Measurements from ENCODE around the gene RTF2.

RTF2 gene

GRCh38 chr20:56468316-56469076 lies at the start of gene RTF2:
TSS of gene RTF2 (plus strand) at chr20:56468627. CDS start at chr20:56468698, 71 bp downstream.
- H3K4me1 ChIP-seq (ENCODE audit: insufficient read depth, low read length): peaks cover 25% of the 10 kb centered on the region
- H3K36me3 ChIP-seq (ENCODE audit: insufficient read depth, low read length): peaks cover 6% of the 10 kb centered on the region
- H3K4me3 ChIP-seq (ENCODE audit: low read depth in 1 of 2, low read length in 2 of 2): peak within 1 kb of the TSS; percentile 75 to 99
- H3K27ac ChIP-seq (ENCODE audit: low read depth, low read length): peak within 1 kb of the TSS; percentile 90
- H3K9ac ChIP-seq (ENCODE audit: low read length): peak within 1 kb of the TSS; percentile 96
- no peaks in the 10 kb centered on the region for H3K27me3 ChIP-seq (ENCODE audit: control insufficient read depth in 1 of 2, insufficient read depth in 2 of 2, low read length in 2 of 2)
- no peaks in the 10 kb centered on the region for H3K9me3 ChIP-seq (ENCODE audit: low read length)

- Histone ChIP-seq H3K4me3 (ENCODE audit: low read depth in 1 of 2, low read length in 2 of 2) (no peak overlapping the region), H3K9me3 (ENCODE audit: low read length) (no peaks in the 10 kb centered on the region), H3K9ac (ENCODE audit: low read length) (no peak overlapping the region), H3K4me1 (ENCODE audit: insufficient read depth, low read length) (no peaks in the 10 kb centered on the region), H3K27ac (ENCODE audit: low read depth, low read length) (no peak overlapping the region), H3K36me3 (ENCODE audit: insufficient read depth, low read length) (no peaks in the 10 kb centered on the region), H3K27me3 (ENCODE audit: control insufficient read depth in 1 of 2, insufficient read depth in 2 of 2, low read length in 2 of 2) (no peaks in the 10 kb centered on the region)
Observed at GRCh38 chr20:56420028-56420427, 48.4 kb upstream of the RTF2 start.

- no peaks in the 10 kb centered on the region for H3K27me3 ChIP-seq (ENCODE audit: control insufficient read depth in 1 of 2, insufficient read depth in 2 of 2, low read length in 2 of 2)
- no peak overlapping the region for H3K27ac ChIP-seq (ENCODE audit: low read depth, low read length)
- H3K9me3 ChIP-seq (ENCODE audit: low read length): no peaks in the 10 kb centered on the region
- H3K36me3 ChIP-seq (ENCODE audit: insufficient read depth, low read length): no peaks in the 10 kb centered on the region
- H3K9ac ChIP-seq (ENCODE audit: low read length): no peak overlapping the region
- H3K4me1 ChIP-seq (ENCODE audit: insufficient read depth, low read length): no peaks in the 10 kb centered on the region
- H3K4me3 ChIP-seq (ENCODE audit: low read depth in 1 of 2, low read length in 2 of 2): no peak overlapping the region
Observed at GRCh38 chr20:56420940-56421688, 47.3 kb upstream of the RTF2 start.

- Histone ChIP-seq H3K27me3 (ENCODE audit: control insufficient read depth in 1 of 2, insufficient read depth in 2 of 2, low read length in 2 of 2) (no peaks in the 10 kb centered on the region), H3K4me1 (ENCODE audit: insufficient read depth, low read length) (no peaks in the 10 kb centered on the region), H3K27ac (ENCODE audit: low read depth, low read length) (no peak overlapping the region), H3K9ac (ENCODE audit: low read length) (no peak overlapping the region), H3K36me3 (ENCODE audit: insufficient read depth, low read length) (no peaks in the 10 kb centered on the region), H3K9me3 (ENCODE audit: low read length) (no peaks in the 10 kb centered on the region), H3K4me3 (ENCODE audit: low read depth in 1 of 2, low read length in 2 of 2) (no peak overlapping the region)
Observed at GRCh38 chr20:56422076-56422823, 46.2 kb upstream of the RTF2 start.

GRCh38 chr20:56422824-56423189 lies 45.6 kb upstream of the RTF2 start:
- Histone ChIP-seq H3K4me3 (ENCODE audit: low read depth in 1 of 2, low read length in 2 of 2) (no peak overlapping the region), H3K9ac (ENCODE audit: low read length) (no peak overlapping the region), H3K36me3 (ENCODE audit: insufficient read depth, low read length) (no peaks in the 10 kb centered on the region), H3K27me3 (ENCODE audit: control insufficient read depth in 1 of 2, insufficient read depth in 2 of 2, low read length in 2 of 2) (no peaks in the 10 kb centered on the region), H3K4me1 (ENCODE audit: insufficient read depth, low read length) (no peaks in the 10 kb centered on the region), H3K27ac (ENCODE audit: low read depth, low read length) (no peak overlapping the region), H3K9me3 (ENCODE audit: low read length) (no peaks in the 10 kb centered on the region)

- H3K4me3 ChIP-seq (ENCODE audit: low read depth in 1 of 2, low read length in 2 of 2): no peak overlapping the region
- no peaks in the 10 kb centered on the region for H3K27me3 ChIP-seq (ENCODE audit: control insufficient read depth in 1 of 2, insufficient read depth in 2 of 2, low read length in 2 of 2)
- no peaks in the 10 kb centered on the region for H3K4me1 ChIP-seq (ENCODE audit: insufficient read depth, low read length)
- no peak overlapping the region for H3K9ac ChIP-seq (ENCODE audit: low read length)
- H3K27ac ChIP-seq (ENCODE audit: low read depth, low read length): no peak overlapping the region
- no peaks in the 10 kb centered on the region for H3K9me3 ChIP-seq (ENCODE audit: low read length)
- H3K36me3 ChIP-seq (ENCODE audit: insufficient read depth, low read length): no peaks in the 10 kb centered on the region
Observed at GRCh38 chr20:56423211-56423610, 45.2 kb upstream of the RTF2 start.

GRCh38 chr20:56423886-56424285 lies 44.5 kb upstream of the RTF2 start:
- Histone ChIP-seq H3K27me3 (ENCODE audit: control insufficient read depth in 1 of 2, insufficient read depth in 2 of 2, low read length in 2 of 2) (no peaks in the 10 kb centered on the region), H3K36me3 (ENCODE audit: insufficient read depth, low read length) (no peaks in the 10 kb centered on the region), H3K9ac (ENCODE audit: low read length) (no peak overlapping the region), H3K4me3 (ENCODE audit: low read depth in 1 of 2, low read length in 2 of 2) (no peak overlapping the region), H3K9me3 (ENCODE audit: low read length) (no peaks in the 10 kb centered on the region), H3K4me1 (ENCODE audit: insufficient read depth, low read length) (no peaks in the 10 kb centered on the region), H3K27ac (ENCODE audit: low read depth, low read length) (no peak overlapping the region)

- Histone ChIP-seq H3K9ac (ENCODE audit: low read length) (no peak overlapping the region), H3K27me3 (ENCODE audit: control insufficient read depth in 1 of 2, insufficient read depth in 2 of 2, low read length in 2 of 2) (no peaks in the 10 kb centered on the region), H3K36me3 (ENCODE audit: insufficient read depth, low read length) (no peaks in the 10 kb centered on the region), H3K4me3 (ENCODE audit: low read depth in 1 of 2, low read length in 2 of 2) (no peak overlapping the region), H3K27ac (ENCODE audit: low read depth, low read length) (no peak overlapping the region), H3K9me3 (ENCODE audit: low read length) (no peaks in the 10 kb centered on the region), H3K4me1 (ENCODE audit: insufficient read depth, low read length) (no peaks in the 10 kb centered on the region)
Observed at GRCh38 chr20:56424931-56425330, 43.5 kb upstream of the RTF2 start.

GRCh38 chr20:56426026-56426425 lies 42.4 kb upstream of the RTF2 start:
- no peak overlapping the region for H3K9ac ChIP-seq (ENCODE audit: low read length)
- H3K9me3 ChIP-seq (ENCODE audit: low read length): no peaks in the 10 kb centered on the region
- H3K36me3 ChIP-seq (ENCODE audit: insufficient read depth, low read length): no peaks in the 10 kb centered on the region
- no peak overlapping the region for H3K27ac ChIP-seq (ENCODE audit: low read depth, low read length)
- no peaks in the 10 kb centered on the region for H3K27me3 ChIP-seq (ENCODE audit: control insufficient read depth in 1 of 2, insufficient read depth in 2 of 2, low read length in 2 of 2)
- H3K4me3 ChIP-seq (ENCODE audit: low read depth in 1 of 2, low read length in 2 of 2): no peak overlapping the region
- no peaks in the 10 kb centered on the region for H3K4me1 ChIP-seq (ENCODE audit: insufficient read depth, low read length)

- H3K27ac ChIP-seq (ENCODE audit: low read depth, low read length): no peak overlapping the region
- no peaks in the 10 kb centered on the region for H3K27me3 ChIP-seq (ENCODE audit: control insufficient read depth in 1 of 2, insufficient read depth in 2 of 2, low read length in 2 of 2)
- H3K4me3 ChIP-seq (ENCODE audit: low read depth in 1 of 2, low read length in 2 of 2): no peak overlapping the region
- no peaks in the 10 kb centered on the region for H3K36me3 ChIP-seq (ENCODE audit: insufficient read depth, low read length)
- H3K9me3 ChIP-seq (ENCODE audit: low read length): no peaks in the 10 kb centered on the region
- no peak overlapping the region for H3K9ac ChIP-seq (ENCODE audit: low read length)
- no peaks in the 10 kb centered on the region for H3K4me1 ChIP-seq (ENCODE audit: insufficient read depth, low read length)
Observed at GRCh38 chr20:56426926-56427325, 41.5 kb upstream of the RTF2 start.

- no peaks in the 10 kb centered on the region for H3K27me3 ChIP-seq (ENCODE audit: control insufficient read depth in 1 of 2, insufficient read depth in 2 of 2, low read length in 2 of 2)
- no peak overlapping the region for H3K4me3 ChIP-seq (ENCODE audit: low read depth in 1 of 2, low read length in 2 of 2)
- H3K4me1 ChIP-seq (ENCODE audit: insufficient read depth, low read length): no peaks in the 10 kb centered on the region
- no peak overlapping the region for H3K27ac ChIP-seq (ENCODE audit: low read depth, low read length)
- no peaks in the 10 kb centered on the region for H3K9me3 ChIP-seq (ENCODE audit: low read length)
- H3K36me3 ChIP-seq (ENCODE audit: insufficient read depth, low read length): no peaks in the 10 kb centered on the region
- H3K9ac ChIP-seq (ENCODE audit: low read length): no peak overlapping the region
Observed at GRCh38 chr20:56427797-56428196, 40.6 kb upstream of the RTF2 start.

Data from muscle layer of colon (tissue), 2 donors.